NK-92 (cell line): Measurements from ENCODE around the gene SPATA2.
"Not testable (repeated sequence)": the region's sequence is repeated elsewhere in the genome, so short reads cannot be mapped to it uniquely, and the experiment has no call there.

Experiments used
- DNase-seq: peaks from one replicate; lab custom pipeline; 2025; ENCODE audit not compliant: unreplicated experiment; lab: John Stamatoyannopoulos, UW

Gene SPATA2, protein sequence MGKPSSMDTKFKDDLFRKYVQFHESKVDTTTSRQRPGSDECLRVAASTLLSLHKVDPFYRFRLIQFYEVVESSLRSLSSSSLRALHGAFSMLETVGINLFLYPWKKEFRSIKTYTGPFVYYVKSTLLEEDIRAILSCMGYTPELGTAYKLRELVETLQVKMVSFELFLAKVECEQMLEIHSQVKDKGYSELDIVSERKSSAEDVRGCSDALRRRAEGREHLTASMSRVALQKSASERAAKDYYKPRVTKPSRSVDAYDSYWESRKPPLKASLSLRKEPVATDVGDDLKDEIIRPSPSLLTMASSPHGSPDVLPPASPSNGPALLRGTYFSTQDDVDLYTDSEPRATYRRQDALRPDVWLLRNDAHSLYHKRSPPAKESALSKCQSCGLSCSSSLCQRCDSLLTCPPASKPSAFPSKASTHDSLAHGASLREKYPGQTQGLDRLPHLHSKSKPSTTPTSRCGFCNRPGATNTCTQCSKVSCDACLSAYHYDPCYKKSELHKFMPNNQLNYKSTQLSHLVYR

DNA sequence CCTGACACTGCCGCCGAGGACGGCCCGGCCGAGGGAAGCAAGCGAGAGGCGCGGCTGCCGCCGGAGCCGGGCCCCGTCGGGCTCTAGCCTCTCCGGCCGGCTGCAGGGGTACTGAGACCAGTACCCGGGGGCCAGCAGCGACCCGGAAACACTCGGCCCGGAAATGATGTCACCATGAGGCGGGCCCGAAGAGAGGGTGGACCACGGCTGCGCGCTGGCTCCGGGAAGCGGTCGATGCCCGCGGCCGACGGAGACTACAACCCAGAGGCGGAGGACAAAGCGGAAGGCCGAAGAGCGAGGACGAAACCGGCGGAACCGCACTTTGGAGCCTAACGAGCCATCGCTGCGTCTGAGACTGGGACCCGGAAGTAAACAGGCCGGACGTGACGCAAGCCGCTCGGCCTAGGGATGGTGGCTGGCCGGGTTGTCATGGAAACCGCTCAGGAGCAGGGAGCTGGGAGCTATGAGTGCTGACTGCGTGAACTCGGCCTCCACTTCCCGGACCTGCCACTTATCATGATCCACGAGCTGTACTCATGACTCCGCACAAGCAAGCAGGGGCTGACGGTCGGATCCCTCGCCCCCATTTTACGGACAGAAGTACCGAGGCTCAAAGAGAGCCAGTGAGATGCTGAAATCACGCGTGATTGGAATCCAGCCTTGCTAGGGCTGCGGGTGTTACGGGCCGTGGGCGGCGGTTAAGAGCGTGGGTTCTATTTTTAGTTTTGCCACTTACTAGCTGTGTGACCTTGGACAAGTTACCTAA, at the start of gene SPATA2:
Gene SPATA2, minus strand, starts transcription at position 150 of the 766 bp plus-strand sequence. CDS start 7,039 bp downstream, outside the sequence.
- peak; percentile 51 for DNase-seq

DNA sequence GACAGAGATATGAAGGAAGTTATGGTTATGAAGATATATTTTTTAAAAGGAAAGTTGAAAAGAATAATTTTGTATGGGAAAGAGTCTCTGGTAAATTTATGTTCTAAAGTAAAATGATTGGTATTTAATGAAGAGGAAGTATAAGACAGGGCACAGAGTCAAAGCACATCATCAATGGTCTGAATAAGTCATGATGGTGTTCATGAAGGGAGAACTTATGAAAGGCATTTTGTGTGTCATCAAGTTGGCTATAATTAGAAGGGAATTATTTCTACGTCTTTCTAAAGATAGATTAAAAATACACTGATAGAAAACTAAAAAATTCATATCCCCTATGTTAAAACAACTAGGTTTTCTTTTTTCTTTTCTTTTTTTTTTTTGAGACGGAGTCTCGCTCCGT, 46.1 kb upstream of the SPATA2 start:
- no peak for DNase-seq

DNA sequence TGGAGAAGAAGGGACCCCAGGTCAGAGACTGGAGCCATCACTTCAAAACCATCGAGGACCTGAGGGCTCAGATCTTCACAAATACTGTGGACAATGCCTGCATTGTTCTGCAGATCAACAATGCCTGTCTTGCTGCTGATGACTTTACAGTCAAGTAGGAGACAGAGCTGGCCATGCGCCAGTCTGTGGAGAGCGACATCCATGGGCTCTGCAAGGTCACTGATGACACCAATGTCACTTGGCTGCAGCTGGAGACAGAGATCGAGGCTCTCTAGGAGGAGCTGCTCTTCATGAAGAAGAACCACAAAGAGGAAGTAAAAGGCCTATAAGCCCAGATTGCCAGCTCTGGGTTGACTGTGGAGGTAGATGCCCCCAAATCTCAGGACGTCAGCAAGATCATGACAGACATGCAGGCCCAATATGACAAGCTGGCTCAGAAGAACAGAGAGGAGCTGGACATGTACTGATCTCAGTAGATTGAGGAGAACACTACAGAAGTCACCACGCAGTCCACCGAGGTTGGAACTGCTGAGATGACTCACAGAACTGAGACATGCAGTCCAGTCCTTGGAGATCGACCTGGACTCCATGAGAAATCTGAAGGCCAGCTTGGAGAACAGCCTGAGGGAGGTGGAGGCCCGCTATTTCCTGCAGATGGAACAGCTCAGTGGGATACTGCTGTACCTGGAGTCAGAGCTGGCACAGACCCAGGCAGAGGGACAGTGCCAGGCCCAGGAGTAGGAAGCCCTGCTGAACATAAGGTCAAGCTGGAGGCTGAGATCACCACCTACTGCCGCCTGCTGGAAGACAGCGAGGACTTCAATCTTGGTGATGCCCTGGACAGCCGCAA, 42.0 kb upstream of the SPATA2 start:
- DNase-seq = not testable (repeated sequence)

DNA sequence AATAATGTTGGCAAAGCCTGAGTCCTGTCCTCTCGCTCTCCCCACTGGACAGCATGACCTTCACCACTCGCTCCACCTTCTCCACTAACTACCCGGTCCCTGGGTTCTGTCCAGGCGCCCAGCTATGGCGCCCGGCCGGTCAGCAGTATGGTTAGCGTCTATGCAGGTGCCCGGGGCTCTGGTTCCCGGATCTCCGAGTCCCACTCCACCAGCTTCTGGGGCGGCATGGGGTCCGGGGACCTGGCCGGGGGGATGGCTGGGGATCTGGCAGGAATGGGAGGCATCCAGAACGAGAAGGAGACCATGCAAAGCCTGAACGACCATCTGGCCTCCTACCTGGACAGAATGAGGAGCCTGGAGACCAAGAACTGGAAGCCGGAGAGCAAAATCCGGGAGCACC, 41.4 kb upstream of the SPATA2 start:
- no peak for DNase-seq

DNA sequence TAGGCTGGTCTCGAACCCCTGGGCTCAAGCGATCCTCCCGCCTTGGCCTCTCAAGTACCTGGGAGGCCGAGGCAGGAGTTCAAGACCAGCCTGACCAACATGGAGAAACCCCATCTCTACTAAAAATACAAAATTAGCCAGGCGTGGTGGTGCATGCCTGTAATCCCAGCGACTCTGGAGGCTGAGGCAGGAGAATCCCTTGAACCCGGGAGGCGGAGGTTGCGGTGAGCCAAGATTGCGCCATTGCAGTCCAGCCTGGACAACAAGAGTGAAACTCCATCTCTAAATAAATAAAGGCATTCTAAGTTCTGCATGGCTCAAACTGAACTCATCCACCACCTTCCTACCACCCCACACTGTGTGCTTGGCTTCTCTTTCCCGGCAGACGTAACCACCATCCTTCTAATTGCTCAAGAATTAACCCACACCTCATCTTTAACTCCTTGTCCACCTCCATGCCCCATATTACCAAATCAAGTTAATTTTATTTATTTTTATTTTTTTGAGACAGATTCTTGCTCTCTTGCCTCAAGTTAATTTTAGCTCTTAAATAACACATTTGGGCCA, 40.6 kb upstream of the SPATA2 start:
- not testable (repeated sequence) for DNase-seq

DNA sequence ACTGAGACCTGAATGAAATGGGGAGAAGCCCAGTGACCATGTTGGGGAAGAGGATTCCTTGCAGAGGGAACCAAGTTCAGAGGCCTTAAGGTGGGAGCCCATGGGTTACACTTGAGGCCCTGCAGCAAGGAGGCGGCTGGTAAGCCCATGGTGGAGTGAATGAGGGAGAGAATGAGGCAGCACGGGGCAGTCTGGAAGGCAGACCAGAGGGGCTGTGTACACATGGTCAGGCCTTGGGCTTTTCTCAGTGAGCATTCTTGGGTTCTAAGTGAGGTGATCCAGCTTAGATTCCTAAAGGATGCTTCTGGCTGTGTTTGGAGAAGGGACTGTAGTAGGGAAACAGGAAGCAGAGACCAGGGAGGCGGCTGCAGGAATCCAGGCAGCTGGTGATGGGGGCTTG, 39.8 kb upstream of the SPATA2 start:
- DNase-seq = no peak

DNA sequence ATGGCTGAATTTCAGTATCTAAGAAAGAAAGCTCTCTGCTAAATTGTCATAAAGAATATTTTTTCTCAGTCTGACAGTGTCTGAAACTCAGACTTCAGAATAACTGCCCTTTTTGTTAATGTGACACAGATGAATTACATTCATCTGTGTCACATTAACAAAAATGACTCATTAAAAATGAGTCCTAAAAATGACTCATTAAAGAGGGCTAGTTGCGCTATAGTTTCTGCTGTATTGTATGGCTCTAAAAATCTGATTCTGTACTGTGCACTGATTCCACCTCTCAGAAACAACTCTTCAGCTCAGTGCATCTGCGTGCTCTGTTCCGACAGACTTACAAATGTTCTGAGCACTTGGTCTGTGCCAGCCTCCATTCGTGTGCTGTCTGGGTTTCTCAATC, 35.8 kb upstream of the SPATA2 start:
- no peak for DNase-seq

DNA sequence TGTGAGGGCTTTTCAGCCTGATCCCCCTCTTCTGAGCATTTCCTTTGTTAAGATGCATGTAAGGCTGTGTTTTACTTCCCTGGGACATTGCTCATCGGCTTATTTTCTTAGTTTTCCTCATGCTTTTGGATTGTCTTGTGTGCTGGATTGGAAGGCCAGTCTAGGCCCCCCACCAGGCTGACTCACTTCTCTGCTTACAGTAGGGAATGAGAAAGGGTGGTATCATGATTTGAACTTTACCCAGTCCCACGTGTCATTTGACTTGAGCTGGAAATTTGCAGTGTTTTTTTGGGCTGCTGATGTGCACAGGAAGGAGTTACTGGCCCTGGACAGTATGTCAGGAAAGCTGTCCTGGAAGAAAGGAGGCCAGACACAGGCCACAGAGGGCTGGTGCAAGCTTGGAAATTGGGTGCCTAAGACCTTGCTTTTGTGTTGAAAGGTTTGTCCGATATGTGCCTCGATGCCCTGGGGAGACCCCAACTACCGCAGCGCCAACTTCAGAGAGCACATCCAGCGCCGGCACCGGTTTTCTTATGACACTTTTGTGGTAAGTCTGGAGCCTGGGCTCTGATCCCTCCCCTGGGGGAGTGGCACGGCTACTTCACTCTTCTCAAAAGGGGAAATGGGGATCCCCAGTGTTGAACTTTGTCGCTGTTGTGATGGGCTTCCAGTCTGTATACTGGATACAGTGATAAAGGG, 33.6 kb upstream of the SPATA2 start:
- no peak for DNase-seq

DNA sequence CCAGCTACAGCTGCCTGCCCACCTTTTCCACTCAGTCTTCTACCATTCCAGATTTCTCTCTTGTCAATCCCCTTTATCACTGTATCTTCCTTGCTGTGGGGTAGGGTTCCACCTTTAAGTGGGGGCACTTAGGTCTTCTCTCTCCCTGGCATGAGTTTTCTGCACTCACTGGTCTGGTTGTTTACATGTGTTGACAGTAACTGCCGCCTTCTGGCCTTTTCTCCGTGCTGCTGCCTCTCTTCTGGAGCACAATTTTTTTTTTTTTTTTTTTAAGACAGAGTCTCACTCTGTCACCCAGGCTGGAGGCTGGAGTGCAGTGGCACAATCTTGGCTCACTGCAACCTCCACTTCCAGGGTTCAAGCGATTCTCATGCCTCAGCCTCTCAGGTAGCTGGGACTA, 32.8 kb upstream of the SPATA2 start:
- no peak for DNase-seq

DNA sequence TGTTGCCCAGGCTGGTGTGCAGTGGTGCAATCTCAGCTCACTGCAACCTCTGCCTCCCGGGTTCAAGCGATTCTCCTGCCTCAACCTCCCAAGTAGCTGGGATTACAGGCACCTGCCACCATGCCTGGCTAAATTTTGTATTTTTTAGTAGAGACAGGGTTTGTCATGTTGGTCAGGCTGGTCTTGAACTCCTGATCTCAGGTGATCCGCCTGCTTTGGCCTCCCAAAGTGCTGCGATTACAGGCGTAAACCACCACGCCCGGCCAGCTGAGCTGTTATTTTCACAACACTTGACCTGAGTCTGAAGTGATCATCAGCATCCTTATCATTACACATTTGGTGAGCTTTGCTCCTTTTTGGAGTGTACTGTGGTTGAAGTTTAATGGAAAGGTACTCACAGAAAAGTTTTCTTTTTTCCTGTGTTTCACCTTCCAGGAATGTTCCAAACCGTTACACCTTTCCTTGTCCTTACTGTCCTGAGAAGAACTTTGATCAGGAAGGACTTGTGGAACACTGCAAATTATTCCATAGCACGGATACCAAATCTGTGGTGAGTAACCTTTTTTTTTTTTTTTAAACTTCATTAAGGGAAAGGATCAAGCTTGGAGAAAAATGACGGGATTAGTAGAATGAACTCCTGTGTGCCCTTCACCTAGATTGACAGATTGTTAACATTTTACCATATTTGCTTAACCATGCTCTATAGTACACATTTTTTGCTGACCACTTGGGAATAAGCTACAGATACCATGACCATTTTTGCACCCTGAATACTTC, 30.6 kb upstream of the SPATA2 start:
- no peak for DNase-seq

DNA sequence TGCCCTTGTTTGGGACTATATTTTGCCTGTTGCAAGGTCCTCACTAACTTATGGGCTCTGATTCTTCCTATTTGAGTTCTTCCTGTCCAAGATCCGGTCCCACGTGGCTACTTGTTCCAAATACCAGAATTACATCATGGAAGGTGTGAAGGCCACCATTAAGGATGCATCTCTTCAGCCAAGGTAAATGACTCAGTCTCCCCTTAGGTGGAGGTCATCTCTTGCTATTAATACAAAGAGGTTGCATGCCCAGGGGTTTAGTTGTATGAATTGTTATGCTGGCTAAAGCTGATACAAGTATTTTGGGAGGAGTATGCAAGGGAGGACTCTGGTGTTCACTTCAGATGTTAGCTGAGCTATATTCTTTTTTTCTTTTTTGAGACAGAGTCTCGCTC, 30.0 kb upstream of the SPATA2 start:
- DNase-seq = no peak

DNA sequence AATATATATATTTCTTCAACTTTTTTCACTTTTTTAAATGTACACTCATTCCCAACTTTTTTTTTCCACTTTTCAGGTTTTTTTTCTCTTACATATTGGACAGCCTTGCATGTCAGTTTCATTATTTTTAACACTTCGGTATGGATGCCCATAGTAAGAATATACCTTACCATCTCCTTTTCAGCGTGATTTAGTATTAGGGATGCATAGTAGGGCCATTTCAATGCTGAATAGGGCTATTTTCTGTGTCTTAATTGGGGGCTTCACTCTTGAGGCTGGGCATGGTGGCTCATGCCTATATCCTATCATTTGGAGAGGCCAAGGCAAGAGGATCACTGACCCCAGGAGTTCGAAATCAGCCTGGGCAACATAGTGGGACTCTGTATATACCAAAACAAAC, 27.6 kb upstream of the SPATA2 start:
- no peak for DNase-seq

DNA sequence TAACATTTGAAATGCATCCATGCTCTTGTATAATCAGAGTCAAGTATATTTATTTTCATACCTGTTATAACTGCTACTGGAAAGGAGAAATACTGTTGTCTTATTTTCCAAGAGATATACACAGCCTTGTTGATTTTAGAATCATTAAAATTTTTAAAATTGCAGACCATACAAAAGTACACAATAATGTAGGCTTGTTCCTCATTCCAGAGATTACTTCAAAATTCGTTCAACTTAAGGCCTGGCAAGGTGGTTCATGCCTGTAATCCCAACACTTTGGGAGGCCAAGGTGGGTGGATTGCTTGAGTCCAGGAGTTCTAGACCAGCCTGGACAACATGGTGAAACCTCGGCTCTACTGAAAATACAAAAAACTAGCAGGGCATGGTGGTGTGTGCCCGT, 27.0 kb upstream of the SPATA2 start:
- DNase-seq = no peak

DNA sequence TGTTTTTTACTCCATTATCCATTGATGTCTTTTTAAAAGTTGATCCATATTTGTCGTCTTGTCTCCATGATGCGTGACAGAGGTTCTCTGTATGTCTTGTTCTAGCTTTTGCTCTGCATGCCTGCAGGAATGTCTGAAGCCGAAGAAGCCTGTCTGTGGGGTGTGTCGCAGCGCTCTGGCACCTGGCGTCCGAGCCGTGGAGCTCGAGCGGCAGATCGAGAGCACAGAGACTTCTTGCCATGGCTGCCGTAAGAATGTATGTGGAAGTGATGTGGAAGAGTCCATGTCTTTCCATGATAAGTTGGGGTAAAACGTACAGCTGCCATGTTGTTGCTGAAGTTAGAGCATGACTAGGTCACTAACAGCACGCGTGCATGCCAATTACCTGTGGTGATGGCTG, 26.1 kb upstream of the SPATA2 start:
- no peak for DNase-seq

DNA sequence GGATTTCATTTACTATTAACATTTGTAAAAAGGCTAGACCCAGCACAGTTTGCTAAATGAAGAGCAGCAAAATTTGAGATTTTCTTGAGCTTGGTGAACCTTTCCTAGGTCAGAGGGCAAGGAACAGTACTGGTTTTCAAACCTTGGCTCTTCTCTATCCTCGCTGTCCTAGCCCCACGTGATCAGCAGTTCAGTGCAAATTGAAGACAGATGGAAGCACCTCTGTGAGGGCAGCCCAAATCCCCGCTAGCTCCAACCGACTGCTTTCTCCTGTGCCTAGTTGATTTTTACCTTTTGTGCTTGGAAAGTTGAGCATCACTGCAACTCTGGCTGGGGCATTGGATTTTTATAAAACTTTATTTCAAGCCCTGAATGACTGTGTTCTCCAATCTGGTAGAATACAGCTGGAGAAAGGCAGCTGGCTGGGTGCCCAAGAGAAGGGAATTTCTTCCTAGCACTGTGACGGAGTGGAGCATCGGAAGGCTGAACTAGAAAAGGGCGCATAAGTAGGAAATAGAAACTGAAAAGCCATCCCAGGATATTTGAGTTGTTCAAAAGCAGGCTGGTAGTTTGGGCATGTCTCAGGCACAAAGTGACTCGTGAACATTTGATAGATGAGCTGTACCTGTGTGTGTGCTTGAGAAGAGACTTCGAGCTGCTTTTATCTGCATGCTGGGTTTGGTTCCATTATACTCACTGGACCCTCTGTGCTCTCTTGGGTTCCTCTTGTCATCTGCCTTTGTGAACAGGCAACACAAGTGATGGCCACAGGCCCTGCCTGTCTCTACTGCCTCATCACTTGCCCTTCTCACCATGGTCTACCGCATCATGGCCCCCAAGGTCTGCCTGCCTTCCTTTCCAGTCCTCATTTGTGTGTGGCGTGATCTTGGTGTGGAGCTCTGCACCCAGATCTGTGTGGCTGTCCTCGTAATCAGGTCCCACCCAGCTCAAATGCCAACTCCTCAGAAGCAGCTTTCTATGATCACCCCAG, 23.1 kb upstream of the SPATA2 start:
- no peak for DNase-seq

DNA sequence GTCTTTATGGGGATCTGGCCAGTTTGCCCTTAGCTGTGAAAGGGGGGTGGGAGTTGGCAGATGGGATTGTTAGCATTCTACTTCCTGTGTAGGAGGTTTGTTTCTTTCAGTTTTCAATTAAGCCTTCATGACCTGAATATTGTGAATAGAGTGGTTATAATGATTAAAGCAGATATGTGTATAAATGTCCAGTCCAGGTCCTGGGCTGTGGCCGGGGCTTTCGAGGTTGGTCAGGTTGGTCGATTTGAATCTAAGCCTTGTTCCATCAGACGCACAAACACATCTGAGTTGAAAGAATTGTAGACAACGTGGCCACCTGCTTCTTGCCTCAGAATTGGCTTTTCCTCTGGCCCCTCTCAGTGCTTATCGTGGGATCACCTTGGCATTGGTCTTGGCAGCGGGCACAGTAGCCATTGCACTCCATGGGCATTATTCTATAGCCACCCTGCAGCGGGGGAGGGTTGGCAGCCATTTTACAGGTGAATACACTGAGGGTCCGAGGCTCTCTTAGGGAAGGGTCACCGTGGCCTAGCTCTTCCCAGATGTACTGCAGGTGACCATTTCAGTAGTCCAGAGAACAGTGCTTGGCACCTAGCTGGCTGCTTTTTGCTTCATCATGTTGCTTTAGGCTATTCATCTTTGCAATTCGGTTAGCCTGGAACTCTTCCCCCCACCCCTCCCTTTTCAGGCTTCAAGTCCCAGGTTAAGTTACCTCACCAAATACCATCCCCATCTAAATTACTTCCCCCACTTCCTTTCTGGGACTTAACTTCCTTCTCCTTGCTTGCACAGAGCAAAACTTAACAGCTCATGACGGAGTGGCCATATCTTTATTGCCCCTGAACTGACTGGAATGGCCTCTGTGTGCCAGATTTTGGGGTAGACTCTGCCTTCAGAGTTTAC, 21.9 kb upstream of the SPATA2 start:
- DNase-seq = no peak
